WERI-Rb-1 (cell line): ENCODE data around the gene ANKRD2.
"Not testable (repeated sequence)": the region's sequence is repeated elsewhere in the genome, so short reads cannot be mapped to it uniquely, and the experiment has no call there.

Experiments used
- DNase-seq: peaks from one replicate; pipeline ENCODE4 v3.0.0-alpha.2; 2020
- H3K27ac ChIP-seq: fragments of 250-450 bp; sonication (Bioruptor Pico); 2 replicates; pipeline ENCODE4 v1.5.1; 2020; ENCODE audit warnings: mild to moderate bottlenecking, moderate library complexity
- H3K27me3 ChIP-seq: fragments of 250-450 bp; sonication (Bioruptor Pico); 2 replicates; pipeline ENCODE4 v1.5.1; 2021; ENCODE audit warnings: mild to moderate bottlenecking, low read depth, moderate library complexity; ENCODE audit not compliant: insufficient read depth, severe bottlenecking
- H3K36me3 ChIP-seq: fragments of 250-450 bp; sonication (Bioruptor Pico); 2 replicates; pipeline ENCODE4 v1.5.1; 2020; ENCODE audit warnings: mild to moderate bottlenecking, moderate library complexity
- H3K4me3 ChIP-seq: 2 replicates; pipeline ENCODE4 v1.5.1; 2011; ENCODE audit warnings: low read depth, mild to moderate bottlenecking, control low read depth, low read length
- H3K9me3 ChIP-seq: fragments of 250-450 bp; sonication (Bioruptor Pico); 2 replicates; pipeline ENCODE4 v1.5.1; 2021; ENCODE audit warnings: mild to moderate bottlenecking, moderate library complexity; ENCODE audit not compliant: severe bottlenecking
- CTCF ChIP-seq: IDR thresholded peaks from 2 replicates; pipeline ENCODE4 v1.5.1; 2011; ENCODE audit warnings: low read depth, mild to moderate bottlenecking, control low read depth, inconsistent platforms, low read length

ANKRD2 gene

GRCh38 chr10:97549587-97550322, 22.8 kb upstream of the ANKRD2 start:
- no peaks in the 10 kb centered on the region for H3K36me3 ChIP-seq
- H3K4me3 ChIP-seq = peak overlapping the region; percentile 12; the same call in 1 of the 2 replicates
- TF ChIP-seq CTCF = no peak
- H3K9me3 ChIP-seq = no peaks in the 10 kb centered on the region
- peak; percentile 85 for DNase-seq
- peak overlapping the region; percentile 98 for H3K27ac ChIP-seq
- H3K27me3 ChIP-seq = no peaks in the 10 kb centered on the region

GRCh38 chr10:97550336-97551149, 22.0 kb upstream of the ANKRD2 start:
- Histone ChIP-seq H3K27me3 (no peaks in the 10 kb centered on the region), H3K9me3 (no peaks in the 10 kb centered on the region), H3K27ac (peak overlapping the region; percentile 98), H3K4me3 (no peak overlapping the region), H3K36me3 (no peaks in the 10 kb centered on the region)
- no peak for TF ChIP-seq CTCF
- DNase-seq = peak; percentile 63

GRCh38 chr10:97551271-97551670, 21.3 kb upstream of the ANKRD2 start:
- no peaks in the 10 kb centered on the region for H3K36me3 ChIP-seq
- H3K4me3 ChIP-seq = no peak overlapping the region
- no peaks in the 10 kb centered on the region for H3K27me3 ChIP-seq
- no peak for DNase-seq
- peak overlapping the region; percentile 98 for H3K27ac ChIP-seq
- H3K9me3 ChIP-seq = no peaks in the 10 kb centered on the region
- no peak for TF ChIP-seq CTCF

GRCh38 chr10:97553575-97554031, 19.0 kb upstream of the ANKRD2 start:
- Histone ChIP-seq H3K4me3 (no peak overlapping the region), H3K27ac (no peak overlapping the region), H3K9me3 (no peaks in the 10 kb centered on the region), H3K36me3 (no peaks in the 10 kb centered on the region), H3K27me3 (no peaks in the 10 kb centered on the region)
- DNase-seq = peak; percentile 79
- peak; percentile 95 for TF ChIP-seq CTCF

- H3K36me3 ChIP-seq, H3K4me3 ChIP-seq, H3K27me3 ChIP-seq, DNase-seq, H3K27ac ChIP-seq, H3K9me3 ChIP-seq: not testable (repeated sequence)
These were observed 18.2 kb upstream of the ANKRD2 start for GRCh38 chr10:97554336-97554735.

- H3K9me3 ChIP-seq, DNase-seq, H3K36me3 ChIP-seq, H3K4me3 ChIP-seq, H3K27ac ChIP-seq, H3K27me3 ChIP-seq: not testable (repeated sequence)
These were observed 17.0 kb upstream of the ANKRD2 start for GRCh38 chr10:97555541-97555940.

- H3K27me3 ChIP-seq, H3K4me3 ChIP-seq, H3K27ac ChIP-seq, H3K9me3 ChIP-seq, DNase-seq, H3K36me3 ChIP-seq: not testable (repeated sequence)
These were observed 11.7 kb upstream of the ANKRD2 start for GRCh38 chr10:97560731-97561381.

- H3K27me3 ChIP-seq, H3K36me3 ChIP-seq, DNase-seq, H3K9me3 ChIP-seq, H3K27ac ChIP-seq, H3K4me3 ChIP-seq: not testable (repeated sequence)
These were observed 11.0 kb upstream of the ANKRD2 start for GRCh38 chr10:97561386-97562077.

- H3K27me3 ChIP-seq, H3K27ac ChIP-seq, H3K9me3 ChIP-seq, DNase-seq, H3K36me3 ChIP-seq, H3K4me3 ChIP-seq: not testable (repeated sequence)
These were observed 10.2 kb upstream of the ANKRD2 start for GRCh38 chr10:97562329-97562728.
